ENCODE data around the gene BABAM2. TPM values are rescaled to one million over a fixed set of nuclear protein-coding genes. Genes with fewer than 3 reads are reported as not detected.

BABAM2 gene
- total and polyA plus RNA-seq, 9 of the 15 experiments (the other 6 are each of a cell fraction or from before 2014, with no cell fraction given), result 10.9 to 37.4 (median 25.6) TPM

GRCh38 chr2:28193630-28194403 is 303.3 kb downstream of the BABAM2 start:
- Histone ChIP-seq H3K9ac (ENCODE audit: insufficient read depth in 1 of 2, low read depth in 2 of 2, low read length in 2 of 2) (no peak overlapping the region), H3K79me2 (ENCODE audit: control insufficient read depth, insufficient read depth, low read length) (no peaks in the 10 kb centered on the region), H3K27me3 (ENCODE audit: control insufficient read depth in 2 of 2, insufficient read depth in 2 of 2, low read length in 2 of 2) (no peaks in the 10 kb centered on the region), H3K4me3 (no peak overlapping the region), H4K20me1 (replicated peaks; ENCODE audit: control insufficient read depth, insufficient read depth, low read length) (no peaks in the 10 kb centered on the region), H3K9me3 (replicated peaks; ENCODE audit: control insufficient read depth, insufficient read depth, low read depth, low read length) (no peaks in the 10 kb centered on the region), H3K4me2 (ENCODE audit: insufficient read depth, low read length) (no peak overlapping the region), H3K4me1 (replicated peaks in 1 of 2; ENCODE audit: control insufficient read depth in 2 of 2, insufficient read depth in 2 of 2, low read length in 2 of 2) (no peaks in the 10 kb centered on the region), H3K27ac (ENCODE audit: extremely low read depth, low read depth, low read length) (no peak overlapping the region), H2AFZ (ENCODE audit: low read depth, low read length) (no peak overlapping the region), H3K9me1 (ENCODE audit: control insufficient read depth, insufficient read depth, low read length) (no peaks in the 10 kb centered on the region), H3K36me3 (ENCODE audit: control insufficient read depth, insufficient read depth, low read length) (no peaks in the 10 kb centered on the region)
- 51% methylated on average over 10 of the region's 10 CpGs for WGBS (ENCODE audit: insufficient coverage, low coverage, missing lambda C conversion rate)
- no TSS peak for BruUV-seq (replicated peaks)
- in situ Hi-C loops (cut with MboI) (no loop called here), intact Hi-C loops (cut with micrococcal nuclease) (no loop called here)
- DNase-seq (ENCODE audit: extremely low read depth in 1 of 4, low spot score in 3 of 4), result peak in 1 of 4 experiments; percentile 2
- no peak for FAIRE-seq
- POLR2A ChIA-PET, result no interaction called here
- CTCF ChIA-PET (ENCODE audit: low intra/inter-chr PET ratio), result no interaction called here
- no peak for ATAC-seq
- TF ChIP-seq L3MBTL2 (IDR thresholded peaks at IDR 0.05), result peak; percentile 91
- no peak for TF ChIP-seq ZNF707 (CRISPR knock-in tag; conservative IDR thresholded peaks at IDR 0.05)
- TF ChIP-seq MGA (IDR thresholded peaks at IDR 0.05), result peak; percentile 90
- 0 out of 2 replicates have a peak, but pooled peaks have one; percentile 47 for TF ChIP-seq MAX (CRISPR knock-in tag; IDR thresholded peaks at IDR 0.05)
- TF ChIP-seq HOXB6 (CRISPR knock-in tag; IDR thresholded peaks at IDR 0.05; ENCODE audit: borderline replicate concordance), result no peak
- TF ChIP-seq ATF3 (IDR thresholded peaks at IDR 0.05), result peak; percentile 44; the same call in 1 of the 2 replicates
- no peak for TF ChIP-seq ATF3 (CRISPR knock-in tag; conservative IDR thresholded peaks at IDR 0.05)
